ENCODE measurements around the gene RASGRP2. TPM values are rescaled to one million over a fixed set of nuclear protein-coding genes. Genes with fewer than 3 reads are reported as not detected.

RASGRP2 gene
- total RNA-seq, 2 donors from 2014 or later = 0.86 to 1.9 TPM

DNA sequence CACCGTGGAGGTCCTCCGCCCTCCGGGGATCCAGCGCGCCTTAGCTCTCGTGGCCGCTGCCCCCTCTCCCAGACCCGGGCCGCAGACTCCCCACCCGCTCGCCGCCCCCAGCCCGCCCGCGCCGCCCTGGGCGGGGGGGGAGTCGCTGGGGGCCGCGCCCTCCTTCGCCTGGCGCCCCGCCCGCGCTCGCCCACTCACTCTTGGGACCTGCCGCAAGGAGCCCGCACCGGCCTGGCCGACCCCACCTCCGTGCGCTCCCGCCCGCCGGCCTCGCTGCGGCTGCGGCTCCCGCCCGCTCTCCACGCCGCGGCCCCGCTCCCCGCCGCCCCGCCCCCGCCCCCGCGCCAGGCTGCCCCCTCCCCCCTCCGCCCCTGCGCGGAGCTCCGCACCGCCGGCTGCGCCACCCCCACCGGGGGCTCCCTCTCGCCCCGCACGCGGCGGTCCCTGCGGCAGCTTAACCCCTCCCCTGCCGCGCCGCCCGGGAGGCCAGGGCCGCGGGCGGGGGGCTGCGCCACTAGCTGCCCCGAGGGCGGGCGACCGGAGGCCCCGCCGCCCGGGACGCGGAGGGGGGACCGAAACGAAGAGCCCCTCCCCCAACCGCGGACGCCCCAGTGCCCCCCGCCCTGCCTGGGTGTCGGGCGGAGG lies 724 bp upstream of the RASGRP2 start:
- no peak overlapping the region for H3K9ac ChIP-seq (ENCODE audit: extremely low read depth, low read length, poor library complexity, severe bottlenecking)
- H3K36me3 ChIP-seq (ENCODE audit: control insufficient read depth, insufficient read depth, low read length) = no peaks in the 10 kb centered on the region
- no peaks in the 10 kb centered on the region for H3K36me3 Mint-ChIP-seq (ENCODE audit: low read depth)
- H3K4me3 ChIP-seq (ENCODE audit: low read length) = peak overlapping the region; percentile 45
- H3K9me3 Mint-ChIP-seq = no peaks in the 10 kb centered on the region
- H3K9me3 ChIP-seq (ENCODE audit: control insufficient read depth, low read length) = no peaks in the 10 kb centered on the region
- H3K4me3 Mint-ChIP-seq = peak overlapping the region; percentile 55
- peaks cover 11% of the 10 kb centered on the region for H3K4me1 Mint-ChIP-seq
- peaks cover 74% of the 10 kb centered on the region for H3K27me3 Mint-ChIP-seq (ENCODE audit: insufficient read depth)
- H3K27ac ChIP-seq (ENCODE audit: low read depth, low read length) = no peak overlapping the region
- H3K27me3 ChIP-seq (ENCODE audit: control insufficient read depth, insufficient read depth, low read length, poor library complexity, severe bottlenecking) = peaks cover 77% of the 10 kb centered on the region
- TF ChIP-seq, protein P1, sequence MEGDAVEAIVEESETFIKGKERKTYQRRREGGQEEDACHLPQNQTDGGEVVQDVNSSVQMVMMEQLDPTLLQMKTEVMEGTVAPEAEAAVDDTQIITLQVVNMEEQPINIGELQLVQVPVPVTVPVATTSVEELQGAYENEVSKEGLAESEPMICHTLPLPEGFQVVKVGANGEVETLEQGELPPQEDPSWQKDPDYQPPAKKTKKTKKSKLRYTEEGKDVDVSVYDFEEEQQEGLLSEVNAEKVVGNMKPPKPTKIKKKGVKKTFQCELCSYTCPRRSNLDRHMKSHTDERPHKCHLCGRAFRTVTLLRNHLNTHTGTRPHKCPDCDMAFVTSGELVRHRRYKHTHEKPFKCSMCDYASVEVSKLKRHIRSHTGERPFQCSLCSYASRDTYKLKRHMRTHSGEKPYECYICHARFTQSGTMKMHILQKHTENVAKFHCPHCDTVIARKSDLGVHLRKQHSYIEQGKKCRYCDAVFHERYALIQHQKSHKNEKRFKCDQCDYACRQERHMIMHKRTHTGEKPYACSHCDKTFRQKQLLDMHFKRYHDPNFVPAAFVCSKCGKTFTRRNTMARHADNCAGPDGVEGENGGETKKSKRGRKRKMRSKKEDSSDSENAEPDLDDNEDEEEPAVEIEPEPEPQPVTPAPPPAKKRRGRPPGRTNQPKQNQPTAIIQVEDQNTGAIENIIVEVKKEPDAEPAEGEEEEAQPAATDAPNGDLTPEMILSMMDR (conservative IDR thresholded peaks at IDR 0.05) = no peak
- 0 to 1% methylated on average over 16 to 71 of the region's 89 CpGs for WGBS, 2 experiments (ENCODE audit: insufficient coverage in 1 of 2, insufficient read length in 1 of 2)
- DNase-seq = no peak
- peaks cover 4% of the 10 kb centered on the region for H3K4me1 ChIP-seq (ENCODE audit: control insufficient read depth, insufficient read depth, low read length)
- H3K27ac Mint-ChIP-seq = no peak overlapping the region

DNA sequence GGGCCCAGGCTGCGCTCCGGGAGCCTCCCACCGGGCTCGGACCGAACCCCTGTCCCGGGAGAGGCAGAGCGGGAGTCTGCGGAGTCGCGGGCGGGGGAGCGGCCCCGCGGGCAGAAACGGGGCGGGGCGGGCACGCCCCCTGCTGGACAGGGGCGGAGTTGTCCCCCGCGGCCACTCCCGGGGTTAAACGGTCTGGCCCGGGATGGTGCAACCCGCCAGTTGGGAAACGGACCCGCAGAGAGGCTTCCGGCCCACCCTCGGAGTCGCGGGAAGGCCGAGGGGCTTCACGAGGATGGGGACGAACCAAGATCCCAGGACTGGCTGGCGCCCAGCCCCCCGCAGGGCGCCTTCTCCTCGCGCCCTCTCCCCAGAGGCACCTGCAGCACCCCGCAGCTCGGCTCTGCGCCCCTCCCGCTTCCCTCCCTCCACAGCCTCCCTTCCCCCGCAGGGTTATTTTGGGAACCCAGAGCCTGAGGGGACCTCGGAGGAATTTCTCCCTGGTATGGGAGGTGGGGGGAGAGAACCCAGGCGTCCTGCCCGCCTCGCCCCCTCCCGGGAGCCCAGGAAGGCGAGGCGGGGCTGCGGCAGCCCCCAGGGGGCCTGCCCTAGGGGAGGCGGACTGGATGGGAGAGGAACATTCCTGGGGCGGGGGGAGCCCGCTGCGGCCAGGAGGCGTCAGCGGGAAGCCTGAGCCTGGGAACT lies 902 bp downstream of the RASGRP2 start:
- Histone ChIP-seq H3K9me3 (ENCODE audit: control insufficient read depth, low read length) (no peaks in the 10 kb centered on the region), H3K4me3 (ENCODE audit: low read length) (no peak overlapping the region), H3K36me3 (ENCODE audit: control insufficient read depth, insufficient read depth, low read length) (no peaks in the 10 kb centered on the region), H3K27ac (ENCODE audit: low read depth, low read length) (no peak overlapping the region), H3K27me3 (ENCODE audit: control insufficient read depth, insufficient read depth, low read length, poor library complexity, severe bottlenecking) (peaks cover 79% of the 10 kb centered on the region), H3K9ac (ENCODE audit: extremely low read depth, low read length, poor library complexity, severe bottlenecking) (no peak overlapping the region), H3K4me1 (ENCODE audit: control insufficient read depth, insufficient read depth, low read length) (peaks cover 4% of the 10 kb centered on the region)
- Mint-ChIP-seq H3K4me1 (peaks cover 15% of the 10 kb centered on the region), H3K4me3 (no peak overlapping the region), H3K27ac (no peak overlapping the region), H3K36me3 (ENCODE audit: low read depth) (no peaks in the 10 kb centered on the region), H3K9me3 (no peaks in the 10 kb centered on the region), H3K27me3 (ENCODE audit: insufficient read depth) (peaks cover 79% of the 10 kb centered on the region)
- WGBS, 2 experiments (ENCODE audit: insufficient coverage in 1 of 2, insufficient read length in 1 of 2) = 2% methylated on average over 13 to 57 of the region's 58 CpGs
- TF ChIP-seq, protein P1 (conservative IDR thresholded peaks at IDR 0.05) = peak; percentile 96
- DNase-seq = peak; percentile 90

DNA sequence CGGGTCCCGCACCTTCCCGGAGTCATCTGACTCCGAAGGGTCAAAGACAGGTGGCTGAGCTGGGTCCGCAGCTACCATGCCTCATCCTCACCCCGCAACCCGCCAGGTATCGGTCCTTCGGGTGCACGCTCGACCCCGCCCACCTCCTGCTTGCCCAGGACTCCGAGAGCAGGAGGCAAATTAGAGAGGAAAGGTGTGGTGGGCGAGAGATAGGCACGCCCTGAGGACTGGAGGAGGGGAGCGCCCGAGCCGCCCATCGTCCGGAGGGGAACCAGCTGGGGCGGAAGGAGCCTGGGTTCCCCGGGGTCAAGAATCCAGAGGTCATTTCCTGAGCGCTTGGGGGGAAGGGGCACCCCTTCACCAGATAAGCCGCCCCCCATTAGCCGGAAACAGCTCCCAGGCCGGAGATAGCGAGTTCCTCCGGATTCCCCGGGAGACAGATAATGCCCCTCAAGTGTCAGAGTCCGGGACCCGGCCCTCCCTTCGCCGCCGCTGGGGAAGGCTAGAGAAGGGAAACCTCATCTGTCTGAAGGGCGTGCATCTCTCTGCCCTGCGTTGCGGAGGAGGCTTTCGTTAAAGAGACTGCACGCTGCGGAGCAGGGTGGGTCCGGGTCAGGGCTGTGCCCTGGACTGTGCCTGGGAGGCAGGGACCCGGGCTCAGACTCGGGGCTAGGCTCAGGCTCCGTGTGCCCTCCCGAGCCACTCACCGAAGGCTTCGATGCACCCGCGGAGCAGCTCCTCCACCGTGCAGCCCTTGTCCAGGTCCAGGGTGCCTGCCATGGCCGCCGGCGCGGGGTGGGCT lies 1.7 kb downstream of the RASGRP2 start:
- Mint-ChIP-seq H3K4me1 (peaks cover 15% of the 10 kb centered on the region), H3K36me3 (ENCODE audit: low read depth) (no peaks in the 10 kb centered on the region), H3K27ac (no peak overlapping the region), H3K27me3 (ENCODE audit: insufficient read depth) (peaks cover 73% of the 10 kb centered on the region), H3K9me3 (no peaks in the 10 kb centered on the region), H3K4me3 (peak overlapping the region; percentile 29)
- WGBS, 2 experiments (ENCODE audit: insufficient coverage in 1 of 2, insufficient read length in 1 of 2) = 10 to 13% methylated on average over 27 to 54 of the region's 54 CpGs
- TF ChIP-seq, protein P1 (conservative IDR thresholded peaks at IDR 0.05) = no peak
- H3K4me1 ChIP-seq (ENCODE audit: control insufficient read depth, insufficient read depth, low read length) = peaks cover 4% of the 10 kb centered on the region
- no peak overlapping the region for H3K4me3 ChIP-seq (ENCODE audit: low read length)
- no peak overlapping the region for H3K27ac ChIP-seq (ENCODE audit: low read depth, low read length)
- H3K27me3 ChIP-seq (ENCODE audit: control insufficient read depth, insufficient read depth, low read length, poor library complexity, severe bottlenecking) = peaks cover 76% of the 10 kb centered on the region
- H3K9me3 ChIP-seq (ENCODE audit: control insufficient read depth, low read length) = no peaks in the 10 kb centered on the region
- no peaks in the 10 kb centered on the region for H3K36me3 ChIP-seq (ENCODE audit: control insufficient read depth, insufficient read depth, low read length)
- peak; percentile 79 for DNase-seq
- no peak overlapping the region for H3K9ac ChIP-seq (ENCODE audit: extremely low read depth, low read length, poor library complexity, severe bottlenecking)
